ENCODE measurements around the gene PSIP1.
"Not testable (repeated sequence)": the region's sequence is repeated elsewhere in the genome, so short reads cannot be mapped to it uniquely, and the experiment has no call there.

PSIP1 gene

DNA sequence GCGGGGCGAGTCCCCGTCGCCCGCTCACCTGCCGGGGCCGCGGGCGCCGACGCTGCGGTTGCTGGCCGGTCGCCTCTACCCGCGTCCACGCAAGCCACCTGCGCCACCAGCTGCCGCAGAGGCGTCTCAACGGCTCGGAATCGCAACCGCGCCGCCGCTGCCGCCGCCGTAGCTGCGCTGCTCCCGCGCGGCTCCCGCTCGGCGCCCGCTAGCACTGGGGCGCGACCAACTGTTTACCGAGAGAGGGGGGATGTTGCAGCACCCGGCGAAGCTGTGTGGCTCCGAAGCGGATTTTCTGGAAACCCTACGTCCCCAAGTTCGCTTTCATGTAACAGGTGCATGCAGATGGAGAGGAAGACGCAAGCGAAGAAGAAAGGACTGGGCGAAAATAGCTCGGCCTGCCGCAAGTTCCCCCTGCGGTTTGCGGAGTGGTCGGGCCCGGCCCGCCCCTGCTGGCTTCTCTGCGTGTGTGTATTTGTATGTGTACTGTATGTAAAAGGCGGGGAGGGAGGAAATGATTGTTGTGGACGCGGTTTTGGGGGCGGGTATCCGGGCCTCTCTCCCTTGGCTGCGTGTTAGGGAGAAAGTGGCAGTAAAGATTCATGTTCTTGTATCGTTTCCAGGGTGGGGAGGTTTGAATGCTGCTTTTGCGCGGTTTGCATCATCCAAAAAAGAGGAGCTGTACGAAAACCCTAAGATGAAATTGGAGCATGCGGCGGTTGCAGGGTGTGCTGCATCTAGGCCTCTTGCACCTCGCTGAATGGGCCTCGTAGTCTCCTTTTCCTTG is at the start of gene PSIP1:
Gene PSIP1, minus strand, starts transcription at position 182 of the 787 bp plus-strand sequence. CDS start 782 bp downstream, outside the sequence.
- H3K9me3 ChIP-seq (ENCODE audit: control insufficient read depth, insufficient read depth, low read length), result no peaks in the 10 kb centered on the region
- H3K4me1 ChIP-seq (ENCODE audit: control insufficient read depth, insufficient read depth, low read length), result peaks cover 16% of the 10 kb centered on the region
- peak within 1 kb of the TSS; percentile 89 for H3K4me3 ChIP-seq (ENCODE audit: low read depth, low read length)
- peak within 1 kb of the TSS; percentile 100 for H3K9ac ChIP-seq (ENCODE audit: low read depth, low read length)
- peaks cover 9% of the 10 kb centered on the region for H3K36me3 ChIP-seq (ENCODE audit: control insufficient read depth, insufficient read depth, low read length)
- H3K27me3 ChIP-seq (ENCODE audit: control insufficient read depth, insufficient read depth, low read length), result no peaks in the 10 kb centered on the region

DNA sequence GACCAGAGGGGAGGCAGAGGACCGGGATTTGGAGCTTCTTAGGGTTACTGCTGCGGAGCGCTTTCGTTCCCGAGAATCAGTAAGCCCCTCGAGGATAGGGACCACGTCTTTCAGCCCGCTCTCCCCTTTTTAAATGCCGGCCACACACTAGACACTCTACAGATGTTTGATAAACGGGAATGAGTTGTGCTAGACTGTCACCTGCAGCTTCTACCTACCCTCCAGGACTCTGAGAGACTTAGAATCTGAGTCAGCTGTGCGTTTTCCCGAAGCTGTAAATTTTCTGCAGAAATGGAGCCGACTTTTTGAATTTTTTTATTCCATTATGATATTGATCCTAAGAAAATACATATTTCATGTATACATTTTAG is 42.7 kb upstream of the PSIP1 start:
- H3K27me3 ChIP-seq (ENCODE audit: control insufficient read depth, insufficient read depth, low read length), result peaks cover 12% of the 10 kb centered on the region
- peak overlapping the region; percentile 88 for H3K4me3 ChIP-seq (ENCODE audit: low read depth, low read length)
- no peaks in the 10 kb centered on the region for H3K9me3 ChIP-seq (ENCODE audit: control insufficient read depth, insufficient read depth, low read length)
- H3K4me1 ChIP-seq (ENCODE audit: control insufficient read depth, insufficient read depth, low read length), result no peaks in the 10 kb centered on the region
- no peaks in the 10 kb centered on the region for H3K36me3 ChIP-seq (ENCODE audit: control insufficient read depth, insufficient read depth, low read length)
- no peak overlapping the region for H3K9ac ChIP-seq (ENCODE audit: low read depth, low read length)

DNA sequence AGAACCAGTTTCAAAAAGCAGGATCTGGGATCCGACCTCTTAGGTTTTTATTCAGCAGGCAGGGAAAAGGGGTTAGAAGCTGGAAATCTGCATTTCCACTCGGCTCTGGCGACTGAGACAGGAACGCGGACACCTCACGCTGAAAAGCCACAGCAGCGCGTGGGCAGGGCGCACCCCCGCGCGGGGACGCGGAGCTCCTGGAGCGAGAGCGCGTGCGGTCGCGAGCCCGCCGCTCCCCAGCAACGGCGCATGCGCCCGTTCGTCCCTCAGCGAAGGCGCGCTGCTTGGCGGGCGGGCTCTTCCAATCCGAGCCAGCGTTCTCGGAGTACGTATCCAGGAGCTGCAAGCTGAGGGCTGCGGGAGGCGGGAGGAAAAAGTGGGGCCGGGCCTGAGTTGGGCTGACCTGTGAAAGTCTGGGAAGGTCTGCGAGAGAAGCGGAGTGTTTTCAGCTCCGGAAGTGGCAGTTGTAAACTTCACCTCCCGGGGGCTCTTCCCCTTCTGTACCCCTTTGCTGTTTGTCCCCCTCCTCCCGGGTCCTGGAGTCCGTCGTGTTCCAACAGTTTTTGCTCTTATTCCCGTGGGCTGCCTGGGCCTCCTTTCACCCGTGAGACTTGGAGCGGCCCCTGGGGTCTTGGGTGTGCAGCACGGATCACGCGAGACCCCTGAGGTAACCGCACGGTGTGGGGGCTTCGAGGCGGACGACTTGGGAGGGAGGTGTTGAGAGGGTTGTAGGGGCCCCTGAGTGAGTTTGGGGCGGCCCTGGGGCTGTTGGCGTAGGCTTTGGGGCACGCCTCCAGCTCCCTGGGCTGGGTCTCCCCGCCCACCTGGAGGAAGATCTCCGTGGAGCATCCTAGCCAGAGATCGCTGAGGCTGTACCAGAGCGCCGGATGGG is 42.1 kb upstream of the PSIP1 start, which contains the start of gene CCDC171:
Gene CCDC171, plus strand, starts transcription at position 408 of the 892 bp plus-strand sequence. CDS start 11,046 bp downstream, outside the sequence.
- Histone ChIP-seq H3K27me3 (ENCODE audit: control insufficient read depth, insufficient read depth, low read length) (peaks cover 12% of the 10 kb centered on the region), H3K36me3 (ENCODE audit: control insufficient read depth, insufficient read depth, low read length) (no peaks in the 10 kb centered on the region), H3K4me1 (ENCODE audit: control insufficient read depth, insufficient read depth, low read length) (no peaks in the 10 kb centered on the region), H3K4me3 (ENCODE audit: low read depth, low read length) (peak within 1 kb of the TSS; percentile 88), H3K9ac (ENCODE audit: low read depth, low read length) (peak within 1 kb of the TSS; percentile 78), H3K9me3 (ENCODE audit: control insufficient read depth, insufficient read depth, low read length) (no peaks in the 10 kb centered on the region)

GRCh38 chr9:15549611-15550010 is 38.8 kb upstream of the PSIP1 start:
- peaks cover 8% of the 10 kb centered on the region for H3K27me3 ChIP-seq (ENCODE audit: control insufficient read depth, insufficient read depth, low read length)
- H3K9ac ChIP-seq (ENCODE audit: low read depth, low read length), result no peak overlapping the region
- H3K4me1 ChIP-seq (ENCODE audit: control insufficient read depth, insufficient read depth, low read length), result no peaks in the 10 kb centered on the region
- no peak overlapping the region for H3K4me3 ChIP-seq (ENCODE audit: low read depth, low read length)
- H3K9me3 ChIP-seq (ENCODE audit: control insufficient read depth, insufficient read depth, low read length), result no peaks in the 10 kb centered on the region
- H3K36me3 ChIP-seq (ENCODE audit: control insufficient read depth, insufficient read depth, low read length), result no peaks in the 10 kb centered on the region

GRCh38 chr9:15543047-15543813 is 32.5 kb upstream of the PSIP1 start:
- H3K9ac ChIP-seq (ENCODE audit: low read depth, low read length), result no peak overlapping the region

DNA sequence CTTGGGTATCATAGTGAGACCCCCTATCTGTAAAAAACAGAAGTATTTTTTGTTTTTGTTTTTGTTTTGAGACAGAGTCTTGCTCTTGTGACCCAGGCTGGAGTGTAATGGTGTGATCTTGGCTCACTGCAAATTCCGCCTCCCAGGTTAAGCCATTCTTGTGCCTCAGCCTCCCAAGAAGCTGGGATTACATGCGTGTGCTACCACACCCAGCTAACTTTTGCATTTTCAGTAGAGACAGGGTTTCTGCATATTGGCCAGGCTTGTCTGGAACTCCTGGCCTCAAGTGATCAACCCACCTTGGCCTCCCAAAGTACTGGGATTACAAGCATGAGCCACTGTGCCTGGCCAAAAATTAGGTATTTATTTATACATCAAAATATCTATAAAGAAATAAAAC is 31.9 kb upstream of the PSIP1 start:
- H3K9me3 ChIP-seq (ENCODE audit: control insufficient read depth, insufficient read depth, low read length), result no peaks in the 10 kb centered on the region
- no peak overlapping the region for H3K4me3 ChIP-seq (ENCODE audit: low read depth, low read length)

More at GRCh38 chr9:15543047-15543813, 32.5 kb upstream of the PSIP1 start:
- Histone ChIP-seq H3K4me1 (ENCODE audit: control insufficient read depth, insufficient read depth, low read length) (peaks cover 4% of the 10 kb centered on the region), H3K27me3 (ENCODE audit: control insufficient read depth, insufficient read depth, low read length) (no peaks in the 10 kb centered on the region), H3K9me3 (ENCODE audit: control insufficient read depth, insufficient read depth, low read length) (no peaks in the 10 kb centered on the region), H3K36me3 (ENCODE audit: control insufficient read depth, insufficient read depth, low read length) (no peaks in the 10 kb centered on the region), H3K4me3 (ENCODE audit: low read depth, low read length) (no peak overlapping the region)

DNA sequence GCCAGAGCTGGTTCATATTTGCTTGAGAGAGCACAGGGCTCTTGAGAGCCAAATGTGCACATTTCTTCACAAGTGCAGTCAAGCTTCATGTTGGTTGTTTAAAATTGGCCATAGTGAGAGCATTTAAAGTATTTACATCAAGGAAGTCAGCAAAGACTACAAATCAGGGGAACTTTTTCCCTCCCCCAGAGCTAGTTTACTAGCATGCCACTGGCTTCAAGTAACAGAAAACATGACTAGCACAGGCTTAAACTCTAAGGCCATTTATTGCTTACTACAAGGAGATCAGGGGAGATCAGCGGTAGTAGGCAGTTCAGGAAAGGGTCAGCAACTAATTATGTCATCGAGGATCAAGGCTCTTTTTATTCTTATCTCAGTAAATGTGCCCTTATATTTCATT is 31.1 kb upstream of the PSIP1 start:
- Histone ChIP-seq H3K27me3 (ENCODE audit: control insufficient read depth, insufficient read depth, low read length) (no peaks in the 10 kb centered on the region), H3K4me1 (ENCODE audit: control insufficient read depth, insufficient read depth, low read length) (peaks cover 4% of the 10 kb centered on the region), H3K4me3 (ENCODE audit: low read depth, low read length) (no peak overlapping the region), H3K9ac (ENCODE audit: low read depth, low read length) (no peak overlapping the region), H3K9me3 (ENCODE audit: control insufficient read depth, insufficient read depth, low read length) (no peaks in the 10 kb centered on the region), H3K36me3 (ENCODE audit: control insufficient read depth, insufficient read depth, low read length) (no peaks in the 10 kb centered on the region)

More for the DNA sequence above, 31.9 kb upstream of the PSIP1 start:
- Histone ChIP-seq H3K36me3 (ENCODE audit: control insufficient read depth, insufficient read depth, low read length) (no peaks in the 10 kb centered on the region), H3K9ac (ENCODE audit: low read depth, low read length) (no peak overlapping the region), H3K27me3 (ENCODE audit: control insufficient read depth, insufficient read depth, low read length) (no peaks in the 10 kb centered on the region), H3K4me1 (ENCODE audit: control insufficient read depth, insufficient read depth, low read length) (peaks cover 4% of the 10 kb centered on the region)

GRCh38 chr9:15531380-15531779 is 20.6 kb upstream of the PSIP1 start:
- Histone ChIP-seq H3K27me3 (ENCODE audit: control insufficient read depth, insufficient read depth, low read length) (no peaks in the 10 kb centered on the region), H3K4me3 (ENCODE audit: low read depth, low read length) (no peak overlapping the region), H3K9ac (ENCODE audit: low read depth, low read length) (no peak overlapping the region), H3K9me3 (ENCODE audit: control insufficient read depth, insufficient read depth, low read length) (no peaks in the 10 kb centered on the region), H3K4me1 (ENCODE audit: control insufficient read depth, insufficient read depth, low read length) (no peaks in the 10 kb centered on the region), H3K36me3 (ENCODE audit: control insufficient read depth, insufficient read depth, low read length) (no peaks in the 10 kb centered on the region)

- no peaks in the 10 kb centered on the region for H3K27me3 ChIP-seq (ENCODE audit: control insufficient read depth, insufficient read depth, low read length)
- no peak overlapping the region for H3K9ac ChIP-seq (ENCODE audit: low read depth, low read length)
- H3K4me1 ChIP-seq (ENCODE audit: control insufficient read depth, insufficient read depth, low read length), result no peaks in the 10 kb centered on the region
- H3K9me3 ChIP-seq (ENCODE audit: control insufficient read depth, insufficient read depth, low read length), result no peaks in the 10 kb centered on the region
- no peak overlapping the region for H3K4me3 ChIP-seq (ENCODE audit: low read depth, low read length)
- no peaks in the 10 kb centered on the region for H3K36me3 ChIP-seq (ENCODE audit: control insufficient read depth, insufficient read depth, low read length)
Observed at GRCh38 chr9:15529566-15530324, 19.0 kb upstream of the PSIP1 start.

DNA sequence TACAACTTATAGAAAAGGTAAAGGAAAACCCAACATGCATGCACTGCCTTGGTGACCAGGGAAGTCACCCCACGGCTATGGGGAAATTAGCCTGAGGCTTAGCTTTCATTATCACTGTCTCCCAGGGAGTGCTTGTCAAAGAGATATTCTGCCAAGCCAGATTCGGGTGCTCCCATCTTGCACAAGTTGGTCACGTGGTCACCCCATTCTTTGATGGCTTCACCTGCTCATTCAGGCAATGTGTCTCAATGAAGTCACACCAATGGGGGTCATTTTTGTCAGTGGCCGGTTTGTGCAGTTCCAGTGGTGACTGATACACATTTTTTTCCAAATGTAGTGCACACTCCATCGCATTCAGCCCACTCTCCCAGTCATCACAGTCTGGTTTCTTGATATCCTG is 16.3 kb upstream of the PSIP1 start:
- H3K9me3 ChIP-seq (ENCODE audit: control insufficient read depth, insufficient read depth, low read length); H3K27me3 ChIP-seq (ENCODE audit: control insufficient read depth, insufficient read depth, low read length); H3K4me1 ChIP-seq (ENCODE audit: control insufficient read depth, insufficient read depth, low read length); H3K9ac ChIP-seq (ENCODE audit: low read depth, low read length); H3K4me3 ChIP-seq (ENCODE audit: low read depth, low read length); H3K36me3 ChIP-seq (ENCODE audit: control insufficient read depth, insufficient read depth, low read length): not testable (repeated sequence)

DNA sequence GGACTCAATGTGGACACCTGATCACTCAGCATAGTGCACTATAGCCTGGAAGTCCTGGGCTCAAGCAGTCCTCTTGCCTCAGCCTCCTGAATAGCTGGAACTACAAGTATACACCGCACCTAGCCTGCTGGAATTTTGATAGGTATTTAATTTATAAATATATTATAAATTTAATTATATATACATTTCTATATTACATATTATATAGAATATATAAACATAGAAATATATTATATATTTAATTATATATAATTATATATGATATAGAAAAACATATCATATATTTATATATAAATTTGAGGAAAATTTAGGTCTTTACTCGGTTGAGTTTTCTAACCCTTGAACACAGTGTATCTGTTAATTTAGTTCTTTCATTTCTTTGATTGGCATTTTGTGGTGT is 15.2 kb upstream of the PSIP1 start:
- Histone ChIP-seq H3K27me3 (ENCODE audit: control insufficient read depth, insufficient read depth, low read length) (no peaks in the 10 kb centered on the region), H3K4me1 (ENCODE audit: control insufficient read depth, insufficient read depth, low read length) (no peaks in the 10 kb centered on the region), H3K36me3 (ENCODE audit: control insufficient read depth, insufficient read depth, low read length) (no peaks in the 10 kb centered on the region), H3K9me3 (ENCODE audit: control insufficient read depth, insufficient read depth, low read length) (no peaks in the 10 kb centered on the region), H3K4me3 (ENCODE audit: low read depth, low read length) (no peak overlapping the region), H3K9ac (ENCODE audit: low read depth, low read length) (no peak overlapping the region)
